OCI-LY3 (cell line): ENCODE data around the gene BRWD1.

ENCODE experiments used
- EZH2phosphoT487 ChIP-seq: fragments of 200-600 bp; shearing (Covaris generic); IDR thresholded peaks from 2 replicates; pipeline ENCODE4 v1.6.1; 2018; ENCODE audit warnings: antibody characterized with exemption, mixed run types, low read depth
- TF ChIP-seq, protein P1 (sequence below): fragments of 200-600, 300-600 bp; sonication (generic); IDR thresholded peaks from 2 replicates; pipeline ENCODE4 v1.5.1; 2014; ENCODE audit warnings: antibody characterized with exemption, low read length, low read depth

DNA sequence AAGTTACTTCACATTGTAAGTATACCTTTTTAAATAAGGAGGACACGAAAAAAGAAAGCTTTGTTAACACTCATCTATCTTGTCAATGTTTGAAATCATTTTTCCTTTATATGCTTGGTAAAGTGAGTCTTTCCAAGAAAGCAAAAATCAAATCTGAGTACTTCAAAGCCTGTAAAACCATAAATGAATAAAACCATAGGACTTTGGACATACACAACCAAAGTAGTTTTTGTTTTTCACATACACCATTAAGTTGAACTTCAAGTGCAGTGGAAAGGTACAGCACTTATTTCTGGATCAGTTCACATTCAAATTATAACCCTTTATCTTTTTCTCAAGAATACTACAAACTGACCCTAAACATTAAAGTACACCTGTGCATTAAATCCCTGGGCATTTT is 120.1 kb downstream of the BRWD1 start:
- TF ChIP-seq, protein P1, sequence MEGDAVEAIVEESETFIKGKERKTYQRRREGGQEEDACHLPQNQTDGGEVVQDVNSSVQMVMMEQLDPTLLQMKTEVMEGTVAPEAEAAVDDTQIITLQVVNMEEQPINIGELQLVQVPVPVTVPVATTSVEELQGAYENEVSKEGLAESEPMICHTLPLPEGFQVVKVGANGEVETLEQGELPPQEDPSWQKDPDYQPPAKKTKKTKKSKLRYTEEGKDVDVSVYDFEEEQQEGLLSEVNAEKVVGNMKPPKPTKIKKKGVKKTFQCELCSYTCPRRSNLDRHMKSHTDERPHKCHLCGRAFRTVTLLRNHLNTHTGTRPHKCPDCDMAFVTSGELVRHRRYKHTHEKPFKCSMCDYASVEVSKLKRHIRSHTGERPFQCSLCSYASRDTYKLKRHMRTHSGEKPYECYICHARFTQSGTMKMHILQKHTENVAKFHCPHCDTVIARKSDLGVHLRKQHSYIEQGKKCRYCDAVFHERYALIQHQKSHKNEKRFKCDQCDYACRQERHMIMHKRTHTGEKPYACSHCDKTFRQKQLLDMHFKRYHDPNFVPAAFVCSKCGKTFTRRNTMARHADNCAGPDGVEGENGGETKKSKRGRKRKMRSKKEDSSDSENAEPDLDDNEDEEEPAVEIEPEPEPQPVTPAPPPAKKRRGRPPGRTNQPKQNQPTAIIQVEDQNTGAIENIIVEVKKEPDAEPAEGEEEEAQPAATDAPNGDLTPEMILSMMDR, result no peak
- no peak for TF ChIP-seq EZH2phosphoT487
